CD4-positive, alpha-beta T cell treated with Interferon gamma for 1 hour (primary cell): ENCODE results near the gene BCAS4.
"Not testable (repeated sequence)": the region's sequence is repeated elsewhere in the genome, so short reads cannot be mapped to it uniquely, and the experiment has no call there.

Source experiments
- DNase-seq: peaks from one replicate; pipeline ENCODE4 v3.0.0-alpha.2; 2020

BCAS4 gene, protein sequence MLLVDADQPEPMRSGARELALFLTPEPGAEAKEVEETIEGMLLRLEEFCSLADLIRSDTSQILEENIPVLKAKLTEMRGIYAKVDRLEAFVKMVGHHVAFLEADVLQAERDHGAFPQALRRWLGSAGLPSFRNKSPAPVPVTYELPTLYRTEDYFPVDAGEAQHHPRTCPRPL

DNA sequence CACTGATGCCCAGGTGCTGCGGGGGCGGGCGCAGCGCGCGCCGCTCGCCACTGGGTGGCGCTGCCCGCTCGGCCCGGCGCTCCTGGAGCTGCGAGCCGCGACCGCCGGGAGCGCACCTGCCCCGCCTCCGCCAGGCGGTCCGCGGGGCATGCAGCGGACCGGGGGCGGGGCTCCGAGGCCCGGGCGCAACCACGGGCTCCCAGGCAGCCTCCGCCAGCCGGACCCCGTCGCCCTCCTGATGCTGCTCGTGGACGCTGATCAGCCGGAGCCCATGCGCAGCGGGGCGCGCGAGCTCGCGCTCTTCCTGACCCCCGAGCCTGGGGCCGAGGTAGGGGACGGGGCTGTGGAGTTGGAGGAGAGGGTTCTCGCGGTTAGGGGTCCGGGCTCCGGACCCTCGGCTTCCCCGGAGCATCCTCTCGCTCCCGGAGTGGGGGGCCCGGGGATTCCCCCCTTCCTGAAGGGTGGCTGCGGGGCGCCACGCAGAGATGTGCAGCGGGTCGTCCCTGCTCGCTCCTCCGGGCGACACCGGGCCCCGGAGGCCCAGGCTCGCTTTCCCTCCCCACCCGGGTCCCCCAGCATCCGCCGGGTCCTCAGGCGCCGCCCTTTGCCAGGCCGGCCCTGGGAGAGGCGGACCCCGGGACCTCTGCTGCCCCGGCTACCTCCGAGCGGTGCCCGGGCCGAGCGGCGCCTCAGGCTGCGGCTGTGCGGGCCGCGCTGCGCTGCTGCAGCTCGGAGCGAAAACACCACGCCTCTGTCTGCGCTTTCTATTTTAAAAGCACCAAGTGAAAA lies at the start of gene BCAS4:
TSS of gene BCAS4 (plus strand) at position 216 of the 789 bp plus-strand sequence. CDS start at position 239, 23 bp downstream.
- DNase-seq = peak; percentile 87

DNA sequence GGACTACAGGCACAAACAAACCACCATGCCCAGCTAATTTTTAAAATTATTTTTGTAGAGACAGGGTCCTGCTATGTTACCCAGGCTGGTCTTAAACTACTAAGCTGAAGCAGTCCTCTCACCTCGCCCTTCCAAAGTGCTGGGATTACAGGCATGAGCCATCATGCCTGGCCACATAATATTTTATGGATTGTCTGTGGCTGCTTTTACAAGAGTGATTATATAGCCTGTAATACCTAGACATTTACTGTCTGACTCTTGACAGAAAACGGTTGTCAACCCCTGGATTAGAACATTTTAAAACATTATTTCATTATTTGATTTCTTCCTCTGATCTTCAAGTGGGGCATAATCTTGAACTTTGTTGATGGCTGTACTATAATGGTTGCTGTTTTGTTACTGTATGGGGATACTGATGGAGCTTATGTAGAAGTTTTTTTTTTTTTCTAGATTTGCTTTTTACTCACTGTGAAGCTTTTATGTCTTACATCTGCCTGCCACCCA lies 49.2 kb upstream of the BCAS4 start:
- DNase-seq = no peak

DNA sequence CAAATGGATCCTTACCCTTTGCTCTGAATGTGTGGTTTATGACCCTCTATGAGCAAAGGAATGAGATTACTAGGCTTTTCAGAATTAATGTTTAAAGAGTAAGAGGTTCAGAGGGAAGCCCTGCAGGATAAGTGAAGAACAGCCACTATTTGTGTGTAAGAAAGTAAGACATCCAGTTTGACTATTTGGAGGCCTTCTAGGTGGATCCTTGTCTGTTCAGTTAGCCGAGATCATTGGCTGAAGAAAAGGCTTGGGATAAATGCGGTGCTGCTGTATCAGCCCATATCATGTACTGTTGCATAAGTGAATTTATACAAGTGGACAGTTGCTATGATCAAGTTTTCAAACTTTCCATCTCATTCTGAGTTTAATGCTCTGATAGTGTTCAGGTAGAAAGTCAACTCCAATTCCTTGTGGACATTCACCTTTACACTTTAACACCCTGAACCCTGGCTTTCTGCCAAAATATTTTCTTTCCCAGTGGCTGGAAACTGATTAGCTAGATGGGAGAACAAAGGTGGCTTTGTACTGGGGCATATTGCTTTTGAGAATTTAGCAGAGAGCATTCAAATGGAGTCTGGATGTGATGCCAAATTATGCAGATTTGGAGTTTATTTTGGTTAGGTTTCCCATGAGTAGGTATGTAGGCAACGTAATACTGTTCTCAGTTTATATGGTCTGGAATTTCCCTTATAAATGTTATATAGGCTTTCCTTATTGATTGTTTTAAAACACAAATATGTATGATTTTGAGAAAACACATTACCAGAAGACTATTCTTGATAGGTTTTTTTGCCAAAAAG lies 48.5 kb upstream of the BCAS4 start:
- no peak for DNase-seq

DNA sequence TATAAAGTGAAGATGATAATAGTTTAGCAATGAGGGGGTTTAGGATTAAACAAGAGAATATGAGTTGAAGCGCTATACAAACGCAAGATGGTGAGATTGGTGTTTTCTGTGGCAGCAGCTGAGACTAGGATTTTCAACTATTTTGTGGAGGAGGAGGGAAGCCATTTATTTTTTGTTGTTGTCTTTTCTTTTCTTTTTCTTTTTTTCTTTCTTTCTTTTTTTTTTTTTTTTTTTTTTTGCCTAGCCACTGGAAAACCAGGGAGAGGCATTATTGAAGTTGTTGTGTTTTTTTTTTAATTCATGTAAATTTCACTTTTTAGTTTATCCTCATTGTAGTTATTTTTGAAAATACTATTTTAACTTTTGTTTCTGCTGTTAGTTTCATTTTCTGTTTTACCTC lies 47.6 kb upstream of the BCAS4 start:
- no peak for DNase-seq

DNA sequence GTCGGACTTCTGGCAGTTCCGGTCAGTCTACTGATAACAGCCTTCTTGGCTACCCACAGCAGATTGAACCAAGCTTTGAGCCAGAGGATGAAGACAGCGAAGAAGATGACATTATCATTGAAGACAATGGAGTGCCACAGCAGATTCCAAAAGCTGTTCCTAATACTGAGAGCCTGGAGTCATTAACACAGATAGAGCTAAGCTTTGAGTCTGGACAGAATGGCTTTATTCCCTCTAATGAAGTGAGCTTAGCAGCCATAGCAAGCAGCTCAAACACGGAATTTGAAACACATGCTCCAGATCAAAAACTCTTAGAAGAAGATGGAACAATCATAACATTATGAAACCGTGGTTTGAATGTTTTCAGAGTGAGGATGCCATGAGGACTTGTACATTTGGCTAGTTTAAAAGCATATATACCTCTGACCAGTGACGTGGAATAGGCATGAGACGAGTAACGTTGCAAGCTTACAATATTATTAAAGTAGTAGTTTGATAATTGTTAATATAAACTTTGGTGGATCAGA lies 44.7 kb upstream of the BCAS4 start:
- no peak for DNase-seq

DNA sequence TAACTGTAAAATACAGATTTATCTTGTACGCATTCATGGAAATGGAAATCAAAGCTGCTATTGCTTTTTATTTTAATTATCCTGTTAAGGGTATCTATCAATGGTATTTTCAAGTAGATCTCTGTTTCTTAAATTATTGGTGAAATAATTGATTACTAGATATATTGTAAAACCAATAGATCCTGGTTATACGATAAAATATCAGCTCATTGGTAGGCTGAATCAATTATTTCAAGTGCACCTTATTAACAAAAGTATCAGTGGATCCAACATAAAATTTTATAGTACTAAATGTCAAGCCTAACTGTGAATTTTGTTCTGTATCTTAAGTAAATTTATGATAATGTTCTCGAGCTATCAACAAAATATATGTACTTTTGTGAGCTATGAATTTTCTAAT lies 41.7 kb upstream of the BCAS4 start:
- no peak for DNase-seq

DNA sequence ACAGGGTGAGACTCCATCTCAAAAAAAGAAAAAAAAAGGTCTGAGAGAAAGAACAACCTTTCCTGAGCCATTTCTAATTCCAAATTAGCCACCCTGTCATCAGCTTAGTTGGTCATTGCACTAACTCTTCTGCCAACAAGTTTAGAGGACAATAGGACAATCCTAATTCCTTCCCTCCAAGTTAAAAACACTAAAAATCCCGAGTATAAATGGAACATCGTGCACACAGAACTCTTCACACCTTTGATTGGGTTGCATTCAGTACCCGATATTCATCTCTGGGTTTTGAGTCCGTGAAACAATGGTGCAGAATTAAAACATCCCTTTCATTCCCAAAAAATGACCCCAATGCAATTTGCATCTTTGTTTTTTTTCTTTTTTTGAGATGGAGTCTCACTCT lies 40.4 kb upstream of the BCAS4 start:
- no peak for DNase-seq

DNA sequence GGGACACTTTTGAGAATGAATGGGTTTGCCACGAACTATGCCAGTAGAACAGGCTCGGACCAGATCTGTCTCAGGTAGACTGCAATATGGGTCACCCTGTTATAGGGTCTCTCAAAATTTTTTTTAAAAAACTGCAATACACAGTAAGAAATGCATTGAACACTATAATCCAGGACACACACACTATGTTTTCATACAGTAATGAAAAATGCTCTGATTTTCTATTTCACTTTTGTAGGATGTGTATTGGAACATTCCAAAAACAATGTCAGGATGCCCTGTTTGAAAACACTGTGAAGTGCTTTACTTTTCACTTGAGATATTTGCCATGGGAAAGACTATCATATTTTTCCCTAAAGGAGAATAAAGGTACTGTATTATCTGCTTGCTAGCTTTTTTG lies 38.4 kb upstream of the BCAS4 start:
- DNase-seq = no peak

DNA sequence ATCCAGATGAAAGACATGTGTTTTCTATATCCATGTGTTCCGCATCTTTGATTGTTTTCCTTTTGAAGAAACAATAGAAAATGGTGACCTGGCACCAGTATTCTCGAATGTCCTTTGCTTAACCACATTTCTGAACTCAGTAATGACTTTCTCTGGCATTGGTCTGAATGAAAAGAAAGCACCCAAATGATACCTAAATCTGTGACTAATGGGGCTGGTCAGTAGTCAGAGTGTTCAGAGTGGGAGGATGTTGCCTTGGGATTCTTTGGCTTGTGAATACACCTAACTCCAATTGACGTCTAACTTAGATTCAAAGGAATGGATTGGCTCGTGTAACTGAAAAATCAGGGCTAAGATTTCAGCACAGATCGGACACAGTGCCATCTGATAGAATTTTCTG lies 36.4 kb upstream of the BCAS4 start:
- no peak for DNase-seq

DNA sequence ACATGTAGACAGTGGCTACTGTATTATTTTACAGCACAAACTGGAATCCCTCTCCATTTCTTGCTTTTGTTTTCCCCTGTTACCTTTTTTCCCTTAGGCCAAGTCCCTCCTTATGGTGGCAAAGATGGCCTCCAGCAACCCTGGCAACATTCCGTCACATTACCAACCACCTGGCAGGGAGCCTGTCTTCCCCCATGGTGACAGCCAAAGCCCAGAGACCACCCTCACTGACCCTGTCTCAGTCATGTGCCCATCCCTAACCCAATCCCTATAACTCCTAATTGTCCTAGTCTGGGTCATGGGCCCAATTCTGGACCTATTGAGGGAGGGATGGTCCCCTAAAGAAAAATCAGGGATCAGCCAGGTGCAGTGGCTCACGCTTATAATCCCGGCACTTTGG lies 35.9 kb upstream of the BCAS4 start:
- DNase-seq = no peak

DNA sequence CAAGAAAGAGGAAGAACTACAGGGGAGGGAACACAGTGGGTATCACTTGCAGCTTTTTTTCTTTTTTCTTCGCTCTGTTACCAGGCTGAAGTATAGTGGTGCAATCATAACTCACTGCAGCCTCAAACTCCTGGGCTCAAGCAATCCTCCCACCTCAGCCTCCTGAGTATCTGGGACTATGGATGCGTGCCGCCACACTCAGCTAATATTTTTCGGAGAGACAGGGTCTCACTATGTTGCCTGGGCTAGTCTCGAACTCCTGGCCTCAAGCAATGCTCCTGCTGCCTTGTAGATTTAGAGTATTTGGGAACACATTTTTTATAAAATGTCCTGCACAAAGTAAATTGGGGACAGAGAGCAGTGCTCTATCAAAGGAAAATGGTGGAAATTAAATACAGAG lies 35.2 kb upstream of the BCAS4 start:
- DNase-seq = no peak

DNA sequence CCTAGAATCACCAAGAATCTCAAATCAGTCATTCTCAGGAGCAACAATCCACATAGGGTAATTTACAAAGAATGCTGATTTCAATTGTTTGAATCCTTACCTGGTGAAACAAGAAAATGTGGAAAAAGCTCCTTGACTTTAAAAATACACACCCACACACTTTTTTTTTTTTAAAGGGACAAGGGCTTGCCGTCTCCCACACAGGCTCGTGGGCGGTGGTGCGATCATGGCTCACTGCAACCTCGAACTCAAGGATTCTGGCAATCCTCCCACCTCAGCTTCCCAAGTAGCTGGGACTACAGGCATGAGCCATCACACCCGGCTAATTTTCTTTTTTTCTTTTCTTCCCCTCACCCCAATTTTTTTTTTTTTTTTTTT lies 32.8 kb upstream of the BCAS4 start:
- DNase-seq = no peak

DNA sequence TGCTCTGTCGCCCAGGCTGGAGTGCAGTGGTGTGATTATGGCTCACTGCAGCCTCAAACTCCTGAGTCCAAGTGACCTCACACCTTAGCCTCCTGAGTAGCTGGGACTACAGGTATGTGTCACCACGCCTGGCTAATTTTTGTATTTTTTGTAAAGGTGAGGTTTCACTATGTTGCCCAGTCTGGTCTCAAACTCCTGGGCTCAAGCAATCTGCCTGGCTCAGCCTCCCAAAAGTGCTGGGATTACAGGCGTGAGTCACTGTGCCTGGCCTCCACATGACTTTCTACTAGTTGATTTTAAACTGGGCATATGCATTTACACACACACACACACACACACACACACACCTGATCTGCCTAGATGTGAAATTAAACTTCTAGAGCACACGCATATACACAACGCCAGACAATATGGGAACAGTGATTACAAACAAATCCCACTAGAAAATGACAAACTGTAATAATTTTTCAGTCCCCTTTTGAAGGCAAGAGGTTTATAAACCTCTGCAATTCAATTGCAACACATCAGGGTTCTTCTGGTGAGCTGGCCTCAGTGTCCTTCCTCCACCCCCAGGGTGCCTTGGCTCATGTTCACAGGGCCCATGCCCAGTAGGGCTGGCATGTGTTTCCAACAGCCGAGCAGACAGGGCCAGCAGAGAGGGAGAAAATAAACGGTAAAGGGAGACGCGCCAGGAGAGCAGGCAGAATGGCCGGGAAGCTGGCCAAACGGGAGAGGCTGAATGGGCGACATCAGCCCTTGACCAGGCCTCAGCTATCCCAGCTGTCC lies 32.2 kb upstream of the BCAS4 start:
- DNase-seq = no peak

DNA sequence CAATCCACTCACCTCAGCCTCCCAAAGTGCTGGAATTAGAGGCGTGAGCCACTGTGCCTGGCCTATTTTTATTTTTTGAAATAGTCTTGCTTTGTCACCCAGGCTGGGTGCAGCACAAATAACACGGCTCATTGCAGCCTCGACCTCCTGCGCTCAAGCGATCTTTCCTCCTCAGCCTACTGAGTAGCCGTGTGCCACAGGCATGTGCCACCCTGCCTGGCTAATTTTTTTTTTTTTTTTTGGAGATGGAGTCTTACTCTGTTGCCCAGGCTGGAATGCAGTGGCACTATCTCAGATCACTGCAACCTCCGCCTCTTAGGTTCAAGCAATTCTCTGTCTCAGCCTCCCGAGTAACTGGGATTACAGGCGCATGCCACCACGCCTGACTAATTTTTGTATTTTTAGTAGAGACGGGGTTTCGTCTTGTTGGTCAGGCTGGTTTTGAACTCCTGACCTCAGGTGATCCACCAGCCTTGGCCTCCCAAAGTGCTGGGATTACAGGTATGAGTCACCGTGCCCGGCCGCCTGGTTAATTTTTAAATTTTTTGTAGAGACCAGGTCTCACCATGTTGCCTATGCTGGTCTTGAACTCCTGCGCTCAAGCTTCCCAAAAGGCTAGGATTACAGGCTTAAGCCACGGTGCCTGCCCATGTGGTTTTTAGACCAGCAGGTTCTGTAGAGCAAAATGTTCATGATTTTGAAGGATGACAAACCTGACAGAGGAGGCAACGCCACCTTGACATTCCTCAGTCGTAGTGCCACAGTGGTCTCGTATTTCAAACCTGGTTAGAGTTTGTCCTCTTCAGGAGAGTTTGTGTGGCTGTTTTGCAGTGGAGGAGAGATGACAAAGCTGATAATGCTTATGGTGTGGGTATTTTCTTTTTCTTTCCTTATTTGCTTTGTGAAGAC lies 31.1 kb upstream of the BCAS4 start:
- not testable (repeated sequence) for DNase-seq

DNA sequence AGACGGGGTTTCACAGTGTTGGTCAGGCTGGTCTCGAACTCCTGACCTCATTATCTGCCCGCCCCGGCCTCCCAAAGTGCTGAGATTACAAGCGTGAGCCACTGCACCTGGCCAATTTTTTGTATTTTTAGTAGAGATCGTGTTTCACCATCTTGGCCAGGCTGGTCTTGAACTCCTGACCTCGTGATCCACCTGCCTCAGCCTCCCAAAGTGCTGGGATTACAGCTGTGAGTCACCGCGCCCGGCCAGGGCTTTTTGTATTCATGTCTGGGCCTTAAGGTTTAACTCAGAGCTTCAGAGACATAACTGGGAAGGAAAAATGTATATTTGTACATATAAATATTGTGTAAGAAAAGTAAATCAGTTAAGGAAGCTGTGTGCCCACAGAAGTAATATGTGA lies 29.6 kb upstream of the BCAS4 start:
- not testable (repeated sequence) for DNase-seq

DNA sequence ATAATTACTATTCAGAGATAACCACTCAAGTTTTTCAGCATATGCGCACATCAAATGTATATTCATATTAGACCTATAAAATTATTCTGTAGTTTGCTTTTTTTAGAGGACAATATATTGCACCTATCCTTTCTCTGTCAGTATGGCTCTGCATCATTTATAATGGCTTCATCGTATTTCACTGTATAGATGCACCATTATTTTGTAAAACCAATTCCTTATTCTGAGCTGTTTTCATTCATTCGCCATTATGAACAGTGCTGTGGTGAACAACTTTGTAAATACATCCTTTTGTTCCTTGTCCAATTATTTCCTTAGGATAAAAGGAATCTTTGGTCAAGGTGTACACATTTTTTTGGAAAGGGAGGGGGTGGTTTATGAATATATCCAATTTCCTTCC lies 29.2 kb upstream of the BCAS4 start:
- no peak for DNase-seq

DNA sequence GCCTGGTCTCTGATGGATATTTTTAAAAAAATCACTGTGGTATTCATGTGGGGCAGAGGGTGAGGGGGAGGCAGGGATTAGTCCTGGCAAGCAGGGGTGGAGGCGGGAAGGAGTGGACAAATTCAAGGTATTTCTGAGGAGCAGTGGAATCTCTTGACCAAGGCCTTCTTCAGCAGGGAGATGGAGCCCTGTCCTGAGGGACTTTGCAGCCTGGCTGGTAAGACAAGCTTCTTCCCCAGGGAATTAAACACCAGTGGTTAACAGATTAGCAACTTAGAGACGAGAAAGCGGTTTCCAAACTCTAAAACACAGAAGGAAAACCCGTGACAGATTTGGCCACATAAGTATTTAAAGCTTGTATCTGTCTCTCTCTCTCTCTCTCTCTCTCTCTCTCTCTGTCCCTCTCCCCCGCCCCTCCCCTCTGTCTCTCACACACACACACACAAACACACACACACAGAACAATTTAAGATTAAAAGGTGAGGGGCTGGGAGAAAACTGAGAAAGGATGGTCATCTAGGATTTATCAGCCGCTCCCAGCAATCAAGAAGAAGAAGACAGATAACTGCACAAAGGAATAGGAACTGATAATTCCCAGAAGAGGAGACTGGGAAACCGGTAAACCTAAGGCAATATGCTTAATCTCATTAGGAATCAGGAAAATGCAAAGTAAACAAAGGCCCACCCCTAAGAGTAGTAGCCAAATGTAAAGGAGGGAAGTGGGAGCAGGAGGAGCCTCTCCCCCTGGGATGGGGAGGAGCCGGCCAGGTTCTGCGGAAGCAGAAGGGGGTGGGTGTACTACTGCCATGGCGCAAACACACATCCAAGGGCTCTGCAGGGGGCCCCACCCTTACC lies 27.7 kb upstream of the BCAS4 start:
- not testable (repeated sequence) for DNase-seq

DNA sequence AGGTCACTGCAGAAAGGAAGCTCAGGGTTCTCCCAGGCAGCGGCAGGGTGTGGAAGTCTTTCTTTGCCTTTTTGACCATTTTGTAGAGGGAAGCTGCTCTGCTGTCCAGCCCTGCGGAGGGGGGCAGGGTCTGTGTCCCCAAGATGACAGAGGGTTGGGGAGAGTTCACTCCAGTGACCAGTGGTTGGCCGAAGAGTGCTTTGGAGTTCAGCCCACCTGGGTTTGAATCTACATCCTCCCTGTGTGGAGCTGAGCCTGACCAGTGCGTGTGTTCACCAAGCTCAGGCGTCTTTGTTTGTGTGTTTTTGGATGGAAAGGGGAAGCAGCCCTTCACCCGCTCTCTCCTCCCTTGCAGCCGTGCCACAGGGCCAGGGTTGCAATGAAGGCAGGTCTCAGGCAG lies 25.9 kb upstream of the BCAS4 start:
- not testable (repeated sequence) for DNase-seq

DNA sequence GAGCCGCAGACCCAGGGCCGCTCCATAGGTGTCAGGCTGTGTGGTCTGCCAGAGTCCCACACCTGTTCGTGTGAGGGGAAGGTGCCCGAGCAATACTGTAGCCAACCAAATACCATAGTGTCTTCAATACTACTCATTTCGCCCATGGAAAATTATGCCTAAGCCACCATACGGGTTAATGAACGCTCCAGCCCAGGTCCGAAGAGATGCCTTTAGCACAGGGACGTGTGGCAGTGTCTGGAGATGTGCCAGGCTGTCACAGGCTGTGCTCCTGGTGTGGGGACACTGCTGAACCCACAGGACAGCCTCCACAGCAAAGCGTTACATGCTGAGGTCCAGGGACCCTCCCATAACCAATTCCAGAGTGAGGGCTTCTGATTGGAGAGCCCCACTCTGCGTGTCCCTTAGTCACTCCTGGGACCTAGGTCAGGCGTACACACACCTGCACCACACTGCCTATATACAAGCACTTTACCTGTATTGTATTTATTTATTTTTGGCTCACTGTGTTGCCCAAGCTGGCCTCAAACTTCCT lies 25.2 kb upstream of the BCAS4 start:
- DNase-seq = not testable (repeated sequence)

DNA sequence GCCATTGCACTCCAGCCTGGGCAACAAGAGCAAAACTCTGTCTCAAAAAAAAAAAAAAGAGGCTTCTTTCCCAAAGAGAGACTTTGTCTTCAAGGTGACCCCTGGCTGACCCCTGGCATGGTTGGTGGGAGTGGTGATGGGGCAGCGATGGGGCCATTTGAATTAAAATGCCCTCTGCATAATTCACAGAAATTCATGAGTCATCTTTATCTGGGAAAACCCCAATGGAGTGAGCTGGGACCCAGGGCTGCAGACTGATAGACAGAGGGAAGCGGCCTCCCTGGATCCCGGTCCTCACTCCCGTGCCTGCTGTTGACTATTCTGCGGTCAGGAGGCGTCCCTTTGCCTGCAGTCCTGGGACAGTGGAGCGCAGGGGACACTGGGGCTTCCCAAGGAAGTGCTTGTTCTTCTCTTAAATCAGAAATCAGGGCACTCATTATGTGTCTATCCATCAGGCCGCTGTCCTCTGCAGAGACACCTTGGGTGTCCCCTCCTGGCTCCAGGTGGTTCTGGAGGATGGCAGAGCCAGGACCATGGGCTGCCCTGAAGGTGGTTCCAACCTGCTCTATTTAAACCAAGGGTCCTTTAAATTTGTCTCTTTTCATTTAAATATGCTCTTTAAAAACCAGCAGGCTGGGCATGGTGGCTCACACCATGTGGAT lies 23.3 kb upstream of the BCAS4 start:
- not testable (repeated sequence) for DNase-seq
